ENCODE data around the gene PSMD13.
"Not testable (repeated sequence)": the region's sequence is repeated elsewhere in the genome, so short reads cannot be mapped to it uniquely, and the experiment has no call there.

DNA sequence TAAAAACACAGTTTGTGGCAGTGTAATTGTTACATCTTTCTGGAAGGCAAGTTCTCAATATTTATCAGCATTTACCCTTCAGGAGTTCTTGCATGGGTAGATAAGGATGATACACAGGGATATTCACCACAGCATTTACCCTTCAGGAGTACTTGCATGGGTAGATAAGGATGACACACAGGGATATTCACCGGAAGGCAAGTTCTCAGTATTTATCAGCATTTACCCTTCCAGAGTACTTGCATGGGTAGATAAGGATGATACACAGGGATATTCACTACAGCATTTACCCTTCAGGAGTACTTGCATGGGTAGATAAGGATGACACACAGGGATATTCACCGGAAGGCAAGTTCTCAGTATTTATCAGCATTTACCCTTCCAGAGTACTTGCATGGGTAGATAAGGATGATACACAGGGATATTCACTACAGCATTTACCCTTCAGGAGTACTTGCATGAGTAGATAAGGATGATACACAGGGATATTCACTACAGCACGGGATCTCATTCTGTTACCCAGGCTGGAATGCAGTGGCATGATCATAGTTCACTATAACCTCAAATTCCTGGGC lies 16.0 kb upstream of the PSMD13 start:
- not testable (repeated sequence) for TF ChIP-seq NCOA1, AHR, ZNF263, ONECUT2 (CRISPR knock-in tag; IDR thresholded peaks at IDR 0.05)

All from HepG2 (cell line).